HCT116 (cell line): ENCODE results near the gene CSNK1D. TPM values are rescaled to one million over a fixed set of nuclear protein-coding genes. Genes with fewer than 3 reads are reported as not detected.
A peak's percentile ranks its signal among the peaks of the same experiment; 100 is the strongest.

Source experiments
- ATAC-seq: fragments of 200-7000 bp; cut with Tn5 transposase; 2 replicates; pipeline ENCODE4 v1.9.1; 2020; ENCODE audit warnings: mild to moderate bottlenecking, moderate library complexity
- BruUV-seq: library from RNA; stranded (reverse); fragments of 400-500 nt; replicated peaks from 2 replicates; lab custom pipeline; 2021; lab: Mats Ljungman, UMichigan
- CTCF ChIA-PET: fragments of 300-600 bp; sonication (Branson Sonifier 250); formaldehyde crosslinking; loops from one replicate; lab custom pipeline; 2021; ENCODE audit warnings: antibody characterized with exemption; lab: Charles Lee
- POLR2A ChIA-PET: fragments of 300-600, 350-600 bp; sonication (Branson Sonifier 250); formaldehyde crosslinking; loops from one replicate; lab custom pipeline; 2021; ENCODE audit warnings: antibody characterized with exemption; lab: Charles Lee
- RAD21 ChIA-PET, 2 experiments: fragments of 300-600 bp; sonication (Branson Sonifier 250); formaldehyde crosslinking; loops; one replicate each; lab custom pipeline; 2023; ENCODE audit warnings: low total read pairs in 2 of 2; ENCODE audit not compliant: uncharacterized antibody in 2 of 2, unreplicated experiment in 2 of 2, low non-redundant PET in 1 of 2; lab: Charles Lee
- DNase-seq: peaks from one replicate; pipeline ENCODE4 v3.0.0-alpha.2; 2010; ENCODE audit warnings: low read depth, low spot score
- H2AFZ ChIP-seq: fragments of 200-600 bp; shearing (Covaris generic), sonication (generic); 2 replicates; pipeline ENCODE4 v1.6.1; 2017; ENCODE audit warnings: low read depth, mixed run types, mixed read lengths, antibody characterized with exemption, low read length; ENCODE audit not compliant: poor library complexity, severe bottlenecking
- H3K27ac ChIP-seq: 2 replicates; pipeline ENCODE4 v1.5.1; 2012; ENCODE audit warnings: low read depth, low read length
- H3K27me3 ChIP-seq: fragments of 200-600 bp; sonication (generic); 2 replicates; pipeline ENCODE4 v1.6.1; 2016; ENCODE audit warnings: mixed run types, low read length, mixed read lengths; ENCODE audit not compliant: insufficient read depth
- H3K36me3 ChIP-seq, 2 experiments: fragments of 200-500 bp in 1 of 2; fragments of 200-600 bp in 1 of 2; sonication (Bioruptor generic) in 1 of 2; sonication (generic) in 1 of 2; 2 replicates each; pipeline versions ENCODE4 v1.5.1 to v1.6.1; 2014 to 2016; ENCODE audit warnings: low read length in 2 of 2, inconsistent platforms in 1 of 2, mixed read lengths in 1 of 2, mixed run types in 1 of 2; ENCODE audit not compliant: insufficient read depth in 2 of 2, control insufficient read depth in 1 of 2
- H3K4me1 ChIP-seq, 2 experiments: fragments of 200-600 bp in 1 of 2; sonication (generic) in 1 of 2; 2 replicates each; pipeline versions ENCODE4 v1.5.1 to v1.6.1; 2012 to 2017; ENCODE audit warnings: low read length in 2 of 2, inconsistent platforms in 1 of 2, mild to moderate bottlenecking in 1 of 2, mixed read lengths in 1 of 2, mixed run types in 1 of 2, moderate library complexity in 1 of 2; ENCODE audit not compliant: insufficient read depth in 2 of 2, control insufficient read depth in 1 of 2
- H3K4me2 ChIP-seq: fragments of 200-600 bp; sonication (generic); 2 replicates; pipeline ENCODE4 v1.6.1; 2017; ENCODE audit warnings: mixed run types, low read length, mixed read lengths
- H3K4me3 ChIP-seq, 2 experiments: fragments of 200-600 bp in 1 of 2; sonication (generic) in 1 of 2; replicated peaks in 1 of 2; 2 replicates each; pipeline ENCODE4 v1.5.1; 2011 to 2016; ENCODE audit warnings: low read length in 2 of 2, control low read depth in 1 of 2, low read depth in 1 of 2, mild to moderate bottlenecking in 1 of 2, mixed read lengths in 1 of 2, mixed run types in 1 of 2
- H3K79me2 ChIP-seq: fragments of 200-600 bp; sonication (generic); 2 replicates; pipeline ENCODE4 v1.6.1; 2017; ENCODE audit warnings: mild to moderate bottlenecking, mixed run types, low read length, moderate library complexity, mixed read lengths; ENCODE audit not compliant: insufficient read depth
- H3K9ac ChIP-seq: fragments of 200-600 bp; sonication (generic); 2 replicates; pipeline ENCODE4 v1.6.1; 2016; ENCODE audit warnings: low read length, mixed read lengths
- H3K9me2 ChIP-seq: fragments of 200-600 bp; sonication (generic), shearing (Covaris generic); 2 replicates; pipeline ENCODE4 v1.6.1; 2017; ENCODE audit warnings: mixed run types, mild to moderate bottlenecking, moderate library complexity; ENCODE audit not compliant: insufficient read depth
- H3K9me3 ChIP-seq, 2 experiments: fragments of 200-500 bp in 1 of 2; fragments of 200-600 bp in 1 of 2; sonication (Bioruptor generic) in 1 of 2; sonication (generic) in 1 of 2; 2 replicates each; pipeline ENCODE4 v1.6.1; 2014 to 2017; ENCODE audit warnings: low read length in 2 of 2, mixed read lengths in 2 of 2, inconsistent platforms in 1 of 2, low read depth in 1 of 2, mild to moderate bottlenecking in 1 of 2, mixed run types in 1 of 2, moderate library complexity in 1 of 2; ENCODE audit not compliant: control insufficient read depth in 1 of 2, insufficient read depth in 1 of 2
- H4K20me1 ChIP-seq: fragments of 200-600 bp; sonication (generic), shearing (Covaris generic); 2 replicates; pipeline ENCODE4 v1.6.1; 2017; ENCODE audit warnings: mixed run types, mild to moderate bottlenecking, moderate library complexity; ENCODE audit not compliant: insufficient read depth
- CEBPB ChIP-seq: IDR thresholded peaks from 2 replicates; pipeline ENCODE4 v1.6.1; 2012; ENCODE audit warnings: low read depth
- JUND ChIP-seq: IDR thresholded peaks from 2 replicates; pipeline ENCODE4 v1.6.1; 2012
- POLR2A ChIP-seq: IDR thresholded peaks from 2 replicates; pipeline ENCODE4 v1.7.0; 2011; ENCODE audit warnings: borderline replicate concordance; ENCODE audit not compliant: insufficient read depth, insufficient read length; ENCODE audit errors: extremely low read depth
- SIN3A ChIP-seq: IDR thresholded peaks from 2 replicates; pipeline ENCODE4 v1.6.1; 2012; ENCODE audit warnings: low read depth
- SRF ChIP-seq: IDR thresholded peaks from 2 replicates; pipeline ENCODE4 v1.6.1; 2012; ENCODE audit warnings: low read depth
- TCF7L2 ChIP-seq: IDR thresholded peaks from 2 replicates; pipeline ENCODE4 v1.7.0; 2011; ENCODE audit warnings: borderline replicate concordance, inconsistent platforms; ENCODE audit not compliant: insufficient read depth, insufficient read length; ENCODE audit errors: extremely low read depth
- intact Hi-C: fragments of 100-400 bp; cut with micrococcal nuclease; formaldehyde crosslinking; loops from 2 replicates; pipeline ENCODE4 v1.10.0; 2022
- total RNA-seq: library from RNA; stranded (reverse); gene quantifications from one replicate; pipeline ENCODE4 v1.2.1, GENCODE V29; 2021; ENCODE audit not compliant: unreplicated experiment
- TF ChIP-seq, protein P1 (sequence below): IDR thresholded peaks from 2 replicates; pipeline ENCODE4 v1.6.1; 2012

Gene CSNK1D
- total RNA-seq, 1 experiment from 2014 or later: 176 TPM

DNA sequence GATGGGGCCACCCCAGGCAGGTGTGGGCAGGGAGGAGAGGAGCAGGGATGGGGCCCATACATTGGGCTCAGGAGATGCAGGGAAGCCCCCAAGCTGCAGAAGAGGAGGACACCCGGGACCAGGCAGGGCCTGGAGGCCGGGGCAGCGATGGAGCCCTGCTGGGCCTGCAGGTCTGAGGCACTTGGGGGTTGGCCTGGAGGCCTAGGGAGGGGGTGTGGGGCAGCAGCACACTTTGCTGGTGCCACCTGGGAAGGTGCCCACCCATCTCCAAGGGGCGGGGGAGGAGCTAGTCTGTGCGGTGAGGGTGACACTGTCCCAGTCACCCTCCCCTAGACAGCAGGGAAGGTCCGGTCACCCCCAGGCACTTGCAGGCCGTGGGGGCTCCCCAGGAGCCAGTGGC lies 54.4 kb downstream of the CSNK1D start:
- Histone ChIP-seq H4K20me1 (no peaks in the 10 kb centered on the region), H3K27ac (peak overlapping the region; percentile 98; the same call in 1 of the 2 replicates), H2AFZ (no peak overlapping the region), H3K9ac (no peak overlapping the region), H3K36me3 (no peaks in the 10 kb centered on the region), H3K79me2 (no peaks in the 10 kb centered on the region), H3K27me3 (no peaks in the 10 kb centered on the region), H3K4me1 (peaks cover 41 to 66% of the 10 kb centered on the region in 2 experiments), H3K9me2 (no peaks in the 10 kb centered on the region), H3K4me2 (no peak overlapping the region), H3K4me3 (no peak overlapping the region), H3K9me3 (no peaks in the 10 kb centered on the region)
- BruUV-seq: no TSS peak
- TF ChIP-seq, protein P1, sequence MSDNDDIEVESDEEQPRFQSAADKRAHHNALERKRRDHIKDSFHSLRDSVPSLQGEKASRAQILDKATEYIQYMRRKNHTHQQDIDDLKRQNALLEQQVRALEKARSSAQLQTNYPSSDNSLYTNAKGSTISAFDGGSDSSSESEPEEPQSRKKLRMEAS: no peak
- TF ChIP-seq JUND (no peak), CEBPB (no peak), TCF7L2 (no peak), SIN3A (no peak), POLR2A (no peak)
- RAD21 ChIA-PET: no interaction called here
- intact Hi-C loops: no loop called here
- no peak for ATAC-seq
- CTCF ChIA-PET: interaction anchor here (1.8 kb wide), 1 partner anchor 13 kb away, joined by 5 read pairs; no protein-coding TSS in a partner anchor
- no peak for DNase-seq
- POLR2A ChIA-PET: no interaction called here

DNA sequence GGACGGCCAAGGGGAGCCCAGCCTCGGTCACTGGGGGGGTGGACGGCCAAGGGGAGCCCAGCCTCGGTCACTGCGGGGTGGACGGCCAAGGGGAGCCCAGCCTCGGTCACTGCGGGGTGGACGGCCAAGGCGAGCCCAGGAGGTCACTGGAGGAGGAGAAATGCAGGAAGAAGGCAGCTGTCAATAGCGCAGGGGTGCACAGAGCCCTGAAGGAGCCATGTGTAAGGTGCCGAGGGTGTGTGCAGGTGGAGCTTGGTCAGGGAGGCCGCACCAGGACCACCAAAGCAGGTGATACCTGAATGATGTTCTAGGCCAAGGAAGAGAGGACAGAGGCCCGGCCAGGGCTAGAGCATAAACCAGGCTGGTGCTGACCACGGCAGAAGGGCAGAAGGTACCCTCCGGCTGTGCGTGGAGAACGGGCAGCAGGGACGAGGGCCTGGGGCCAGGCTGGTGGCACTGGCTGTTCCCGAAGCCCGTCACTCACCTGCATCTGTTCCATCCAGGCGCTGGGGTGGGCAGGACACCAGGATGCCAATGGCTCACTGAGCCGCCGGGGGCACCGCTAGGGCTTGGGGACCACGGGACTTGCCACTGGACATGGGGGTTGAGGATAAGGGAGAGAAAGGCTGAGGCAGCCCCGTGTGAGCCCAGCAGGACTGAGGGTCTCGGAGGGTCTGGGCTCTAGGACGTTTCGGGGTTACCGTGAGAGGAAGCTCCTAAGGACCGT lies 55.0 kb downstream of the CSNK1D start:
- Histone ChIP-seq H3K79me2 (no peaks in the 10 kb centered on the region), H3K4me3 (no peak overlapping the region), H3K27ac (peak overlapping the region; percentile 98), H3K4me2 (peak overlapping the region; percentile 99), H3K9ac (peak overlapping the region; percentile 68; the same call in 1 of the 2 replicates), H3K9me3 (no peaks in the 10 kb centered on the region), H4K20me1 (no peaks in the 10 kb centered on the region), H3K9me2 (no peaks in the 10 kb centered on the region), H3K27me3 (no peaks in the 10 kb centered on the region), H3K4me1 (peaks cover 43 to 72% of the 10 kb centered on the region in 2 experiments), H2AFZ (no peak overlapping the region), H3K36me3 (no peaks in the 10 kb centered on the region)
- ChIA-PET POLR2A (interaction anchor here (1.0 kb wide), 1 partner anchor 8 kb away, joined by 3 read pairs; no protein-coding TSS in a partner anchor), CTCF (no interaction called here), RAD21 (no interaction called here)
- BruUV-seq: no TSS peak
- DNase-seq (no peak), ATAC-seq (no peak)
- TF ChIP-seq SRF: no peak
- intact Hi-C loops: no loop called here
